Stimulated activated CD8-positive, alpha-beta memory T cell treated with anti-CD3 and anti-CD28 coated beads, Interleukin-7, amount 100 ng/mL, for 4 hours (primary cell): ENCODE results near the gene SH3GL2.

ENCODE experiments used
- DNase-seq, 2 donors: peaks; one replicate each; pipeline ENCODE4 v3.0.0-alpha.2; 2020; ENCODE audit warnings: low read depth in 2 of 2

Gene SH3GL2

GRCh38 chr9:17611342-17611741, 32.5 kb downstream of the SH3GL2 start:
- DNase-seq, result no peak

- DNase-seq, result no peak
These were observed 33.1 kb downstream of the SH3GL2 start for GRCh38 chr9:17611917-17612316.

- DNase-seq, result no peak
These were observed 34.9 kb downstream of the SH3GL2 start for GRCh38 chr9:17613758-17614157.

GRCh38 chr9:17614250-17614649, 35.4 kb downstream of the SH3GL2 start:
- no peak for DNase-seq

GRCh38 chr9:17614903-17615302, 36.0 kb downstream of the SH3GL2 start:
- no peak for DNase-seq

- DNase-seq, result no peak
These were observed 43.3 kb downstream of the SH3GL2 start for GRCh38 chr9:17622141-17622540.

- DNase-seq, result no peak
These were observed 43.9 kb downstream of the SH3GL2 start for GRCh38 chr9:17622749-17623148.

GRCh38 chr9:17623965-17624364, 45.1 kb downstream of the SH3GL2 start:
- DNase-seq, result no peak

- DNase-seq, result no peak
These were observed 45.7 kb downstream of the SH3GL2 start for GRCh38 chr9:17624571-17624970.

- no peak for DNase-seq
These were observed 47.0 kb downstream of the SH3GL2 start for GRCh38 chr9:17625644-17626388.

- DNase-seq, result no peak
These were observed 48.8 kb downstream of the SH3GL2 start for GRCh38 chr9:17627641-17628040.

GRCh38 chr9:17628624-17629023, 49.8 kb downstream of the SH3GL2 start:
- DNase-seq, result no peak

- DNase-seq, result no peak
These were observed 51.7 kb downstream of the SH3GL2 start for GRCh38 chr9:17630531-17630949.

- no peak for DNase-seq
These were observed 52.5 kb downstream of the SH3GL2 start for GRCh38 chr9:17631396-17631795.

- DNase-seq, result no peak
These were observed 54.1 kb downstream of the SH3GL2 start for GRCh38 chr9:17632994-17633393.

- DNase-seq, result no peak
These were observed 56.4 kb downstream of the SH3GL2 start for GRCh38 chr9:17635115-17635890.

GRCh38 chr9:17636349-17636748, 57.5 kb downstream of the SH3GL2 start:
- no peak for DNase-seq

GRCh38 chr9:17636821-17637220, 58.0 kb downstream of the SH3GL2 start:
- no peak for DNase-seq

- no peak for DNase-seq
These were observed 58.4 kb downstream of the SH3GL2 start for GRCh38 chr9:17637229-17637628.

- no peak for DNase-seq
These were observed 69.7 kb downstream of the SH3GL2 start for GRCh38 chr9:17648516-17648915.

- DNase-seq, result no peak
These were observed 72.9 kb downstream of the SH3GL2 start for GRCh38 chr9:17651725-17652124.

GRCh38 chr9:17653947-17654465, 75.1 kb downstream of the SH3GL2 start:
- no peak for DNase-seq

GRCh38 chr9:17656889-17657288, 78.0 kb downstream of the SH3GL2 start:
- DNase-seq, result no peak
